EL (cell line): Measurements from ENCODE around the gene ATG5.
"Not testable (repeated sequence)": the region's sequence is repeated elsewhere in the genome, so short reads cannot be mapped to it uniquely, and the experiment has no call there.

ENCODE experiments used
- DNase-seq: peaks from one replicate; pipeline ENCODE4 v3.0.0-alpha.2; 2016

ATG5 gene

GRCh38 chr6:106309766-106310373 is 15.7 kb downstream of the ATG5 start:
- DNase-seq: peak; percentile 75

GRCh38 chr6:106308985-106309384 is 16.6 kb downstream of the ATG5 start:
- DNase-seq: peak; percentile 25

GRCh38 chr6:106305740-106306139 is 19.8 kb downstream of the ATG5 start:
- DNase-seq: no peak

- peak; percentile 58 for DNase-seq
Measured at GRCh38 chr6:106300944-106301343, 24.6 kb downstream of the ATG5 start.

GRCh38 chr6:106300020-106300780 is 25.4 kb downstream of the ATG5 start:
- DNase-seq: no peak

GRCh38 chr6:106293116-106293515 is 32.4 kb downstream of the ATG5 start:
- DNase-seq: no peak

GRCh38 chr6:106290954-106291353 is 34.6 kb downstream of the ATG5 start:
- no peak for DNase-seq

GRCh38 chr6:106290032-106290431 is 35.5 kb downstream of the ATG5 start:
- no peak for DNase-seq

- no peak for DNase-seq
Measured at GRCh38 chr6:106287215-106287614, 38.3 kb downstream of the ATG5 start.

- DNase-seq: no peak
Measured at GRCh38 chr6:106286746-106287145, 38.8 kb downstream of the ATG5 start.

- DNase-seq: no peak
Measured at GRCh38 chr6:106283481-106283880, 42.1 kb downstream of the ATG5 start.

GRCh38 chr6:106281661-106282060 is 43.9 kb downstream of the ATG5 start:
- DNase-seq: no peak

- peak; percentile 72 for DNase-seq
Measured at GRCh38 chr6:106281088-106281487, 44.5 kb downstream of the ATG5 start.

- DNase-seq: peak; percentile 86
Measured at GRCh38 chr6:106279179-106279578, 46.4 kb downstream of the ATG5 start.

- peak; percentile 74 for DNase-seq
Measured at GRCh38 chr6:106275692-106276091, 49.9 kb downstream of the ATG5 start.

GRCh38 chr6:106273087-106273486 is 52.5 kb downstream of the ATG5 start:
- no peak for DNase-seq

GRCh38 chr6:106272287-106272686 is 53.3 kb downstream of the ATG5 start:
- DNase-seq: no peak

GRCh38 chr6:106270414-106270813 is 55.1 kb downstream of the ATG5 start:
- DNase-seq: no peak

GRCh38 chr6:106269268-106269919 is 56.2 kb downstream of the ATG5 start:
- DNase-seq: not testable (repeated sequence)

GRCh38 chr6:106268500-106268899 is 57.1 kb downstream of the ATG5 start:
- DNase-seq: not testable (repeated sequence)

- DNase-seq: not testable (repeated sequence)
Measured at GRCh38 chr6:106264433-106264832, 61.1 kb downstream of the ATG5 start.

GRCh38 chr6:106259748-106260147 is 65.8 kb downstream of the ATG5 start:
- not testable (repeated sequence) for DNase-seq

- DNase-seq: no peak
Measured at GRCh38 chr6:106258726-106259125, 66.8 kb downstream of the ATG5 start.

- peak; percentile 68 for DNase-seq
Measured at GRCh38 chr6:106257195-106257594, 68.4 kb downstream of the ATG5 start.
